HEK293T (cell line): ENCODE data around the gene PLSCR4.

ENCODE experiments used
- CTCF ChIA-PET: fragments of 350-600 bp; formaldehyde crosslinking; extraction: SDS; loops from one replicate; lab custom pipeline; 2021; ENCODE audit warnings: antibody characterized with exemption, inconsistent platforms; lab: Yijun Ruan, JAX
- POLR2A ChIA-PET: fragments of 350-600 bp; formaldehyde crosslinking; extraction: SDS; loops from one replicate; lab custom pipeline; 2020; ENCODE audit warnings: antibody characterized with exemption, inconsistent platforms; lab: Yijun Ruan, JAX
- DNase-seq: peaks from one replicate; pipeline ENCODE4 v3.0.0; 2012; ENCODE audit warnings: mixed read lengths; ENCODE audit errors: extremely low spot score
- ARNT ChIP-seq: fragments of 450-650 bp; IDR thresholded peaks from 2 replicates; pipeline ENCODE4 v1.6.1; 2017; ENCODE audit warnings: mild to moderate bottlenecking
- BHLHE40 ChIP-seq: fragments of 450-650 bp; IDR thresholded peaks from 2 replicates; pipeline ENCODE4 v1.6.1; 2016; ENCODE audit warnings: mild to moderate bottlenecking, moderate library complexity, borderline replicate concordance
- CTBP1 ChIP-seq: fragments of 450-650 bp; IDR thresholded peaks from 2 replicates; pipeline ENCODE4 v1.6.1; 2016; ENCODE audit warnings: borderline replicate concordance
- ELF4 ChIP-seq: fragments of 450-650 bp; IDR thresholded peaks from 2 replicates; pipeline ENCODE4 v1.6.1; 2017; ENCODE audit warnings: antibody characterized with exemption
- FOXA1 ChIP-seq: fragments of 450-650 bp; IDR thresholded peaks from 2 replicates; pipeline ENCODE4 v1.6.1; 2016; ENCODE audit warnings: mild to moderate bottlenecking
- FOXK2 ChIP-seq: fragments of 450-650 bp; IDR thresholded peaks from 2 replicates; pipeline ENCODE4 v1.6.1; 2016; ENCODE audit warnings: mild to moderate bottlenecking
- FOXM1 ChIP-seq: fragments of 450-650 bp; IDR thresholded peaks from 2 replicates; pipeline ENCODE4 v1.6.1; 2017; ENCODE audit warnings: mild to moderate bottlenecking, borderline replicate concordance
- HDGF ChIP-seq: fragments of 450-650 bp; IDR thresholded peaks from 2 replicates; pipeline ENCODE4 v1.6.1; 2017; ENCODE audit warnings: antibody characterized with exemption, borderline replicate concordance
- L3MBTL2 ChIP-seq: fragments of 450-650 bp; conservative IDR thresholded peaks from 2 replicates; pipeline ENCODE4 v1.6.1; 2016; ENCODE audit warnings: mild to moderate bottlenecking
- LEF1 ChIP-seq: fragments of 450-650 bp; IDR thresholded peaks from 2 replicates; pipeline ENCODE4 v1.6.1; 2017; ENCODE audit warnings: mild to moderate bottlenecking, borderline replicate concordance
- NFRKB ChIP-seq: fragments of 450-650 bp; IDR thresholded peaks from 2 replicates; pipeline ENCODE4 v1.6.1; 2016; ENCODE audit warnings: mild to moderate bottlenecking, moderate library complexity
- SP1 ChIP-seq: fragments of 450-650 bp; IDR thresholded peaks from 2 replicates; pipeline ENCODE4 v1.6.1; 2017
- SUZ12 ChIP-seq: fragments of 450-650 bp; IDR thresholded peaks from 2 replicates; pipeline ENCODE4 v1.6.1; 2016; ENCODE audit warnings: mild to moderate bottlenecking
- TARDBP ChIP-seq: fragments of 450-650 bp; IDR thresholded peaks from 2 replicates; pipeline ENCODE4 v1.6.1; 2016
- ZNF384 ChIP-seq: fragments of 450-650 bp; IDR thresholded peaks from 2 replicates; pipeline ENCODE4 v1.6.1; 2016
- TF ChIP-seq, protein P1 (sequence below): fragments of 450-650 bp; IDR thresholded peaks from 2 replicates; pipeline ENCODE4 v1.6.1; 2016

Gene PLSCR4

DNA sequence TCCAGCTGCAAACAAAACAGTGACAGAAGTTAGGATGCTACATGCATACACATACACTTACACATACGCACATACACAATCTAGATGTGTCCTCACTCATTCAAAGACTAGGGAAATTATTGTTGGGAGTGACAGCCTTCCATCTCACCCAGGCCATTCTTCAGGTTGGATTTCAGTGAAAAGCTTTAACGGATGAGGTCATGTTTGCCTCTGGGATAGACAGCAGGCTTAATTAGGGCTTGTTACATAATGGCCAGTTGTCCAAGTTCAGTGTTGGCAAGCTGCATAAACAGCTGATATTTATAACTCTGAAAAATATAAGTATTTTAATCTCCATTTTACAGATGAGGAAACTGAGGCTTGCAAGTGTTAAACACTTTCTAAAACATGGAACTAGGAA is 54.1 kb downstream of the PLSCR4 start:
- TF ChIP-seq LEF1 = no peak
- ChIA-PET POLR2A (no interaction called here), CTCF (no interaction called here)
- no peak for DNase-seq

DNA sequence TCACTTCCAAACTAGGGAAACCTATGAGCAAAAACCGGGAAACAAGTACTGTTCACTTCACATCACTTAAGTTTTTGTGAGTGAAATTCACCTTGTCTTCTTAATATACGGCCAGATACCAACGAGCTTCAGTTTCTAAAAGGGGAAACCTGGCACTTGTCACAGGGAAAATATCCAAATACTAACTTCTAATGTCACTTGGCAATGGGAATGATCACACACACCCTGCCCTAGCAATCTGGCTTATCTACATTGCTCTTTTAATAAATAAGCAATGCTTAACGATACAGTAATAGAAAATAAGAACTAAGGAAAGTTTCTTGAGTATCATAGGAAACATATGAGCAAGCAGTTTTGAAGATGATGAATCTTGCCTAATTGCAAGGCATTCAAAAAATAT is 55.3 kb downstream of the PLSCR4 start:
- POLR2A ChIA-PET = no interaction called here
- TF ChIP-seq, protein P1, sequence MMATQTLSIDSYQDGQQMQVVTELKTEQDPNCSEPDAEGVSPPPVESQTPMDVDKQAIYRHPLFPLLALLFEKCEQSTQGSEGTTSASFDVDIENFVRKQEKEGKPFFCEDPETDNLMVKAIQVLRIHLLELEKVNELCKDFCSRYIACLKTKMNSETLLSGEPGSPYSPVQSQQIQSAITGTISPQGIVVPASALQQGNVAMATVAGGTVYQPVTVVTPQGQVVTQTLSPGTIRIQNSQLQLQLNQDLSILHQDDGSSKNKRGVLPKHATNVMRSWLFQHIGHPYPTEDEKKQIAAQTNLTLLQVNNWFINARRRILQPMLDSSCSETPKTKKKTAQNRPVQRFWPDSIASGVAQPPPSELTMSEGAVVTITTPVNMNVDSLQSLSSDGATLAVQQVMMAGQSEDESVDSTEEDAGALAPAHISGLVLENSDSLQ = no peak
- TF ChIP-seq CTBP1 (no peak), NFRKB (no peak), FOXK2 (no peak), HDGF (no peak), FOXM1 (no peak), ELF4 (no peak), TARDBP (no peak), BHLHE40 (no peak), ARNT (no peak), SP1 (no peak), SUZ12 (no peak), L3MBTL2 (no peak), LEF1 (no peak), ZNF384 (no peak)
- no peak for DNase-seq
- CTCF ChIA-PET = interaction anchor here (0.6 to 0.9 kb wide), 2 partner anchors 132 to 880 kb away, joined by 3 read pairs; no protein-coding TSS in a partner anchor

DNA sequence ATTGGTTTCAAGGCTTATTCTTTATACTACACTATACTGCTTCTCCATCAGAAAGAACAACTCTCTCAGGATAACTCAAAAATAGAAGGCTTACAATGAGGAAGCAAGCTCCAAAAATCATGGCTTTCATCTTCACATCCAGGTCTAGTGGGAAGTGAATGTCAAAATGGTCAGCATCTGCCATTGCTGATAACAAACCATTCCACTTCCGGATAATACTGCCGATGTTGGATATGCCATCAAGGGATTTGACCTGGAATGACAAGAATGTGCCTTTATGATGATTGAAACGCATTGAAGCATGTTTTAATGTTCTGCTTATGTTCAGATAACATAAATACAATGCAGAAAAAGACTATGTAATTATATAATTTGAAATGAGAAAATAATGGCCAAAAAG is 55.9 kb downstream of the PLSCR4 start:
- no peak for DNase-seq
- POLR2A ChIA-PET = no interaction called here
- CTCF ChIA-PET = interaction anchor here (0.9 kb wide), 1 partner anchor 132 kb away, joined by 3 read pairs; no protein-coding TSS in a partner anchor
- TF ChIP-seq SP1 (no peak), L3MBTL2 (no peak), NFRKB (no peak), FOXA1 (no peak), HDGF (no peak), ELF4 (no peak), SUZ12 (no peak), ZNF384 (no peak)

DNA sequence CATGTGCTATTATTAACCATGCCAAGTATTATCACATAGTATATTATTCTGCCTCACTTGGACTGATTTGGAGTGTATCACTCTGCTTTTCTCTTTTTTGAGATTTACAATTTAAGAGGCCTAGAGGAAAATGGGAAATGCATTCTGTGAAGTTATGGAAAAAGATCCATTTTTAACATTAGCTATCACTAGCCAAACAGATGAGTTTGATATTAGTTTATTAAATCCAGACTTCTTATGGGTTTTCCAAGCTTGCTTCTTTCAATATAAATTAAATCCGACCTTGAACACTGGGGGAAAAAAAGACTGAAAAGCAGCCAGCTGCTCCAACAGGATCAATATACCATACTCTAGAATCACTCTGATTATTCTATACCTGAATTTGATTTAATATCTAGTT is 59.9 kb downstream of the PLSCR4 start:
- TF ChIP-seq SP1 = no peak
- TF ChIP-seq ARNT = no peak
- TF ChIP-seq ZNF384 = no peak
- no peak for TF ChIP-seq CTBP1
- no peak for TF ChIP-seq ELF4
- TF ChIP-seq L3MBTL2 = no peak
- TF ChIP-seq, protein P1 = no peak
- no peak for TF ChIP-seq FOXA1
- no peak for TF ChIP-seq FOXK2
- no peak for TF ChIP-seq NFRKB
- TF ChIP-seq HDGF = no peak
- DNase-seq = no peak
- POLR2A ChIA-PET = no interaction called here
- CTCF ChIA-PET = interaction anchor here (0.6 to 3.8 kb wide), 2 partner anchors 136 to 152 kb away, joined by 8 to 29 read pairs; no protein-coding TSS in a partner anchor

DNA sequence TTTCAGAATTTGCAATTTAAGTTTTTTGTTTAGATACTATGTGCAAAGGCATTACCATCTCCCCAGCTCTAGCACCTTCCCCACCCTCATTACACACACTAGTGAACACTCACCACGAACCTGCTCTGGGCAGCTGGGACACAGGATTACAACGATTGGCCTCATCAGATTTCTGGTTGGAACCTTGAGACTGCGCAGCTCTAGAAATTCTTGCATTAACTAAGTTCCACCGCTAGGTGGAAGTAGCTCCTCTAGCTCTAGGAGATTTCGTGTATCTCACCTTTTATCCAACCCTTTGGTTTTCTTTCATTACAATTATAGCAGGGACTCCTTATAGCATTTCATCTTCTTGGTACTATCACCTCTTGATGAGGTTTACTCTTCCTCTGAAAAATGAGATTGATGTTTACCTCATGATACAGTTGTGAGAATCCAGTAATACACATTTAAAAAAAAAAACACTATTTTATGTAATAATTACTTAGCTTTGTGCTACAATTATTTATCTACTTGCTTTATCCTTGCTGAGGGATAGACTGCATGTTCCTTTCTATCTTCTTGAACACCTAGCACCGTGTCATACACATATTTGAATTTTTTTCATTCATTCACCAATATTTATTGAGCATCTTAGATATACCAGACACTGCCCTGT is 61.3 kb downstream of the PLSCR4 start:
- DNase-seq = peak; percentile 64
- ChIA-PET POLR2A (interaction anchor here (0.7 kb wide), 2 partner anchors 29 to 137 kb away, joined by 3 read pairs; partner anchors contain the start of gene PLOD2), CTCF (interaction anchor here (0.6 to 3.8 kb wide), 13 partner anchors 8 to 388 kb away, joined by 3 to 46 read pairs (median 4); no protein-coding TSS in a partner anchor)
- TF ChIP-seq ZNF384 (no peak), ELF4 (no peak), SUZ12 (no peak), CTBP1 (no peak), HDGF (no peak)

DNA sequence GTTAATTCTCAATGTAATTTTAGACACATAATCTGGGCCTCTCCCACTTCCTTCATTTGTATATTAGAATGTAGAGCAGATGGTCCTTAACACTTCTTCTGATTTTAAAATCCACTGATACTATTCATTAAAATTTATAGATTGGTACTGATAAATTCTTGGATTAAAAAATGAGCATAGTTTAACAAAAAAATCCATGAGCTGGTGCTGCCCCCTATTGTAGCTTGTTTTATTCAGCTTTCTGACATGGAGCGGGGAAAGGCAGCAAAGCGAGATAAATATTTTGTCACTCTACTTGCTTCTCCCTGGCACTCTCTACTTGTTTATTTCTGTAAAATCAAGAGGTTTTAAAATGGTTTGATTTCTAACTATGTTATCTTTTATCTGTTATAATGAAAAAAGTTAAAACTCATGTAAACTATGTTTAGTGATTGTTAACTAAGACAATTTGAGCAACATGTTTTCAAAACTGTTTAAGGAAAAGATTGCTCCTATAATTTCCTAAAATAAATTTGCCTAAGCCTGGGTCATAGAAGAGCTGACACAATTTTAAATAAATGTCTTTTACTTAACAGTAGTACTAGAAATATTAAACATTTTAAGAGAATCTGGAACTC is 63.5 kb downstream of the PLSCR4 start:
- peak; percentile 13 for DNase-seq
- CTCF ChIA-PET = interaction anchor here (0.9 to 3.0 kb wide), 4 partner anchors 116 to 451 kb away, joined by 3 to 46 read pairs (median 10); no protein-coding TSS in a partner anchor
- POLR2A ChIA-PET = interaction anchor here (1.0 kb wide), 1 partner anchor 26 kb away, joined by 3 read pairs; the partner anchor contains the start of gene PLOD2
- no peak for TF ChIP-seq SUZ12
- TF ChIP-seq LEF1 = no peak
- TF ChIP-seq HDGF = no peak
- TF ChIP-seq ZNF384 = no peak
- no peak for TF ChIP-seq SP1
- TF ChIP-seq BHLHE40 = no peak
- no peak for TF ChIP-seq FOXM1
- no peak for TF ChIP-seq ARNT
- TF ChIP-seq NFRKB = no peak
- TF ChIP-seq TARDBP = no peak
- TF ChIP-seq CTBP1 = no peak
- TF ChIP-seq FOXK2 = no peak
- no peak for TF ChIP-seq L3MBTL2
- no peak for TF ChIP-seq ELF4
